Measurements from ENCODE around the gene SASH1.

GRCh38 chr6:148414836-148415235, 72.2 kb downstream of the SASH1 start:
- TF ChIP-seq POLR2A (IDR thresholded peaks at IDR 0.05; ENCODE audit: low read length) (no peak), GATA1 (IDR thresholded peaks at IDR 0.05; ENCODE audit: low read depth, low read length) (no peak)
